Measurements from ENCODE around the gene SALL1.

SALL1 gene

DNA sequence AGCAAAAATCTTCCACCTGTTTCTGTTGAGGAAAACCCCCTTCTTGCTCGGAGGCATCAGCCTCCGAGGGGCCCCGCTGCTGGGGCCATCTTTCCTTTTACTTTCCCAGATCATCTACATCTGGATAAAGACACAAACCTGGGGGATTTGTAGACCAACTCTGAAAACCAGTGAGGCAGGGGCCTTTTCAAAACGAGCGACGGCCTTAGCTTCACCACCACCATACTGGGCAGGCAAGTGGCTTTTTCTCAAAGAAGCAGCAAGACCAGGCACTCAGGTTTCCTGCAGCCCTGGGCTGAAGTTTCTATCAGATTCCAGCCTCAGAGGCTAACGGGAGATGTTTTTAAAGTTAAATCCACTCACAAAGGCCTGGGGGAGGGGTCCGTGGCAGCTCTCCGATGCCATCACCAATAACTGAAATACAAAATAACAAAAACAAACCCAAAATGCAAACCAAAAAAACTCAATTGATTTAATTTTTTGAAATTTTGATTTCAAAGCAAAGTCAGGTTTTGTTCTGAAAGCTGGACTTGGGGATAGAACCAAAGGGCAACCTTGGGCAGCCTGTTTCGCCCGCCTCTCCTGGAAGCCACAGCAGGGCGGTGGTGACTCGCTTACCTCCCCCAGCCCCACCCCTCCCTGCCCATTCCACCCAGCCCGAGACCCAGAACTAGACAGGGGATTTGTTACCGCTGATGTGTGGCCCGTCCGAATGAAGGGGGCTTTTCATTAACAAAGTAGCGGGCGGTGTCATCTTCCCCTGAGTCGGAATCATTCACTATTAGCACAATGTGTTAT, 55.8 kb downstream of the SALL1 start:
- no peaks in the 10 kb centered on the region for H3K36me3 ChIP-seq (ENCODE audit: control insufficient read depth in 2 of 2, insufficient read depth in 2 of 2, low read length in 2 of 2)
- no peak overlapping the region for H3K9ac ChIP-seq (ENCODE audit: low read depth in 1 of 2, low read length in 2 of 2)
- no peaks in the 10 kb centered on the region for H3K27me3 ChIP-seq (ENCODE audit: control insufficient read depth in 2 of 2, insufficient read depth in 2 of 2, low read length in 2 of 2)
- H3K4me3 ChIP-seq (ENCODE audit: low read length in 2 of 2) = no peak overlapping the region
- no peaks in the 10 kb centered on the region for H3K4me1 ChIP-seq (ENCODE audit: control insufficient read depth in 2 of 2, insufficient read depth in 2 of 2, low read length in 2 of 2)
- H3K9me3 ChIP-seq (ENCODE audit: control insufficient read depth in 2 of 2, low read length in 2 of 2) = no peaks in the 10 kb centered on the region
- H3K27ac ChIP-seq (ENCODE audit: low read depth in 2 of 2, low read length in 2 of 2) = no peak overlapping the region

DNA sequence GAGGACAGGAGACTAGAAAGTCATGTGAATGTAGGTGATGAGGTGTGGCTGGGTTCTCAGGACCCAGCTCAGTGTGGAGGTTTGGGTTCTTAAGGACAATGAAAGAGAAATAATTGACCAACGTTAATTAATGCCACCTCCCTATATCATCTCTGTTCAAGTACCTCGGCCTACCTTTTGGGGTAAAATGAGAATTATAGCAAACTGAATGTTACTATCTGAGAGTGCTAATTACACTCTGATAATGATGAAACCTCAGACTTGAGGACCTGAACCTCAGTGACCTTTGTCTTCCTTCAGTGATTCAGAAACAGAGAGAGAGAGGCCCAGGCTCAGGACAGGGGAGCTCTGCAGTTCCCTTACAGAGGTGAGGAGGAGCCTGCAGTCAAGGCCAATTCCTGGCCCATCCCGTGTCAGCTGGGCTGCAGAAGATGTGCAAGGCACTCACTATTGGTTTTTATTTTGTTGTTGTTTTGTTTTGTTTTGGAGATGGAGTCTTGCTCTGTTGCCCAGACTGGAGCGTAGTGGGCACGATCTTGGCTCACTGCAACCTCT, 57.3 kb downstream of the SALL1 start:
- Histone ChIP-seq H3K4me1 (ENCODE audit: control insufficient read depth in 2 of 2, insufficient read depth in 2 of 2, low read length in 2 of 2) (no peaks in the 10 kb centered on the region), H3K36me3 (ENCODE audit: control insufficient read depth in 2 of 2, insufficient read depth in 2 of 2, low read length in 2 of 2) (no peaks in the 10 kb centered on the region), H3K27me3 (ENCODE audit: control insufficient read depth in 2 of 2, insufficient read depth in 2 of 2, low read length in 2 of 2) (no peaks in the 10 kb centered on the region), H3K9ac (ENCODE audit: low read depth in 1 of 2, low read length in 2 of 2) (no peak overlapping the region), H3K9me3 (ENCODE audit: control insufficient read depth in 2 of 2, low read length in 2 of 2) (no peaks in the 10 kb centered on the region), H3K27ac (ENCODE audit: low read depth in 2 of 2, low read length in 2 of 2) (no peak overlapping the region), H3K4me3 (ENCODE audit: low read length in 2 of 2) (no peak overlapping the region)

Data from mucosa of rectum (tissue), 2 donors.